Measurements from ENCODE around the gene ANKRD28.
"Not testable (repeated sequence)": the region's sequence is repeated elsewhere in the genome, so short reads cannot be mapped to it uniquely, and the experiment has no call there.

The ANKRD28 gene

GRCh38 chr3:15634671-15635070 lies 163.1 kb downstream of the ANKRD28 start:
- no peak for DNase-seq (ENCODE audit: low read depth)

- peak; percentile 83 for DNase-seq (ENCODE audit: low read depth)
Measured at GRCh38 chr3:15633766-15634598, 163.8 kb downstream of the ANKRD28 start.

DNA sequence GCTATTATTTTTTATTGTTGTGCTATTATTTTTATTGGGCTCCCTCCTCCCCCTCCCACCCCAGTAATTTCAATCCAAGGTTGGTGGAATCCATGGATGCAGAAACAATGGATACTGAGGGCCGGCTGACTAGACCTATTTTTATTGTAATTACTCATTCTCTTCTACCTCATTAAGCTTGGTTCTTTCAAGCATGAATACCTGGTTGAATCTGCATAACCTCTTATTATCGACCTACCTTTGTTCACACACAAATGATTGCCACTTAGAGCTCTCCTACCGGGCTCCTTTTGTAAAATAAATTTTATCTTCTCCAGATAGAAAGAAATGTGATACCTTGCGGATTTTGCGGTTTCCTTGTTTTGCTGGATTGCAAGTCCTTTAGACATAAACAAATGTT lies 164.6 kb downstream of the ANKRD28 start:
- peak; percentile 60 for DNase-seq (ENCODE audit: low read depth)

DNA sequence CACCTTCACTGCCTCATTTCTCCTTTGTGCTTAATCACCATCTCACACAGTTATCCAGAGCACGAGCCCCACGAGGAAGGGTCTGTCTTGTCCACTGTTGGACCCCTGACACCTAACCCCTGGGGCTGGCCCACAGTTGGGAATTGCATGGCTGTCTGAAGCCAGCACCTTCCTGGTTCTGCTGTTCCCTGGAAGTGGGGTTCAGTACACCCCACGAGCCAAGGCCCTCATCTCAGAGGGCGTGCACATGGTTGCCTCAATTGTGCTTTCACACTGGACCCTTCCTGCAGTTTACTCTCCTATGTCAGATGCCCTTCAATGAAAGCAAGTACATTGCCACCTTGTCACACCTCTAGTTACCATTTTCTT lies 165.6 kb downstream of the ANKRD28 start:
- DNase-seq (ENCODE audit: low read depth) = no peak

DNA sequence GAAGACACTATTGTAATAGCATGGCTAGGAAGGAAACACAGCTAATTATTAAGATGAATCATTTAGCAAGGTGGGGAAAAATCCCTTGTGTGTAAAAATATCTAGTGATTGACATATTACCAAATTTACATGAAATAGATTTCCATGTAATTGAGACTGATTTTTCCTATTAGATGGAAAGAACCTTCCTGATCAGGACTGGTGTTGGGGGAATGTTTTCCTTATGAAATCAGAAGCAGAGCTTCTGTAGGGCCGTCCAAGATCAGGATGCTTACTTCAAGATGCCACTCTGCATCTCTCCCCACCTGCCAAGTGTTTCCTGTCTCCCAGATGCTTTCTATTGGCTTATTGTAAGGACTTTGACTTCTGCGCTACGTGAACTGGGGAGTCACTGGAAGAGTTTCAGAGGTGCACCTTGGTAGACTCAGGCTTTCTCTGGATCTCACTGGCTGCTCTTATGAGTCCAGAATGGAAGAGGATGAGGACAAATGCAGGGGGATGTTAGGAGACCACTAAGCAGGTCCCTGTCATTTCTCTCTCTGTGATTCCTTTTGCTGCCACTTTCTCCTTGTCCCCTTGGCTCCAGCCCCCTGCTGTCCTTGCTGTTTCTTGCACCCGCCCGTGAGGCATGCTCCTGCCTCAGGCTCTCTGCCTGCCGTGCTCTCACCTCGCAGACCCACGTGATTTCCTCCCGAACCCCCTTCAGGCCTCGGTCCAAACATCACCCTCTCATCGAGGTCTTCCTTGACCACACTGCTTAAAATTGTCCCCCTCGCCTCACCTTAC lies 166.2 kb downstream of the ANKRD28 start:
- DNase-seq (ENCODE audit: low read depth) = no peak

DNA sequence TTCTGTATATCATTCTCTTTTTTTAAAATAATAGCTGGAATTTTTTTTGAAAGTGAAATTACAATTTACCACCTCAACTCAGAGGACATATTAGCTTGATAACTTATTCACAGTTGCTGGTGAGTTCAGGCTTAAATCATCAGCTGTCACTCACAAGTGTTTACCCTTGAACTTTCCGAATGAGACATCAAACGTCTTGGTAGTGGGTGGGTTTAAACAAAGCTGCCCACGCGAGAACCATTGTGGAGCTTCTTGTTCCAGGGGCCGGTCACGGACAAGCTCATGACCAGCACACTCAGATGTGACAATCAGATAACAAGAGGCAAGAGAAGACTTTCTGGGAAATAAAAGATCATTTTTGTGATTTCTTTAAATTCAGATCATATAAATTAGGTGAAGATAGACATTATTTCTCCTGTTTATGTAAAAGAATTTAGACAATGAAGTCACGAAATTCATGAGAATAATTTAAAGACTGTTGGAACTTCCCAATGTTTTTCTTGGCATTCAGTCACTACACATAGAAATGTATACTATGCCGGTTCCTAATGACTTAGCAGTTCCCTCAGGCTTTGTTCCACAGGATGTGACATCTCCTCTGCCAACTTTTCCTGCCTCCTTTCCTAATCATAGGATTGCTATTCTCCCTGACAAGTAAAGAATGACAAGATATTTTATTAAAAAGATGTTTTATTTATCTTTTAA lies 167.0 kb downstream of the ANKRD28 start:
- peak; percentile 61 for DNase-seq (ENCODE audit: low read depth)

GRCh38 chr3:15629860-15630597 lies 167.8 kb downstream of the ANKRD28 start:
- peak; percentile 86 for DNase-seq (ENCODE audit: low read depth)

- DNase-seq (ENCODE audit: low read depth) = no peak
Measured at GRCh38 chr3:15628967-15629366, 168.8 kb downstream of the ANKRD28 start.

GRCh38 chr3:15623535-15624440 lies 174.0 kb downstream of the ANKRD28 start:
- DNase-seq (ENCODE audit: low read depth) = peak; percentile 85

DNA sequence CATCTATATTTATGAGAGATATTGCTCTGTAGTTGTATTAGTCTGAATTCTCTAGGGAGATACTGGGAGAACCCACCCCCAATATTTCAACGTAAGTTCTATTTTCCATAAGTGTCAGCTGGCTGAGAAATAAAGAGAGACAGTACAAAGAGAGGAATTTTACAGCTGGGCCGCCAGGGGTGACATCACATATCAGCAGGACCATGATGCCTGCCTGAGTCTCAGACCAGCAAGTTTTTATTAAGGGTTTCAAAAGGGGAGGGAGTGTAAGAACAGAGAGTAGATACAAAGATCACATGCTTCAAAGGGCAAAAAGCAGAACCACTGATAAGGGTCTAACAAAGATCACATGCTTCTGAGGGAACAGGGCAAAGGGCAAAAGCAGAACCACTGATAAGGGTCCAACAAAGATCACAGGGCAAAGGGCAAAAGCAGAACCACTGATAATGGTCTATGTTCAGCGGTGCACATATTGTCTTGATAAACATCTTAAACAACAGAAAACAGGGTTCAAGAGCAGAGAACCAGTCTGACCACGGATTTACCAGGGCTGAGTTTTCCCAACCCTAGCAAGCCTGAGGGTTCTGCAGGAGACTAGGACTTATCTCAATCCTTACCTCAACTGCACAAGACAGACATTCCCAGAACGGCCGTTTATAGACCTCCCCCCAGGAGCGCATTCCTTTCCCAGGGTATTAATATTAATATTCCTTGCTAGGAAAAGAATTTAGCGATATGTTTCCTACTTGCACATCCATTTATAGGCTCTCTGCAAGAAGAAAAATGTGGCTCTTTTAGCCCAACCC lies 177.9 kb downstream of the ANKRD28 start:
- DNase-seq (ENCODE audit: low read depth) = not testable (repeated sequence)

All from amniotic epithelial cell (primary cell).